ENCODE results near the gene BCL2L1. TPM values are rescaled to one million over a fixed set of nuclear protein-coding genes. Genes with fewer than 3 reads are reported as not detected.

Gene BCL2L1
- total RNA-seq, 1 donor from 2014 or later = 66.6 TPM

DNA sequence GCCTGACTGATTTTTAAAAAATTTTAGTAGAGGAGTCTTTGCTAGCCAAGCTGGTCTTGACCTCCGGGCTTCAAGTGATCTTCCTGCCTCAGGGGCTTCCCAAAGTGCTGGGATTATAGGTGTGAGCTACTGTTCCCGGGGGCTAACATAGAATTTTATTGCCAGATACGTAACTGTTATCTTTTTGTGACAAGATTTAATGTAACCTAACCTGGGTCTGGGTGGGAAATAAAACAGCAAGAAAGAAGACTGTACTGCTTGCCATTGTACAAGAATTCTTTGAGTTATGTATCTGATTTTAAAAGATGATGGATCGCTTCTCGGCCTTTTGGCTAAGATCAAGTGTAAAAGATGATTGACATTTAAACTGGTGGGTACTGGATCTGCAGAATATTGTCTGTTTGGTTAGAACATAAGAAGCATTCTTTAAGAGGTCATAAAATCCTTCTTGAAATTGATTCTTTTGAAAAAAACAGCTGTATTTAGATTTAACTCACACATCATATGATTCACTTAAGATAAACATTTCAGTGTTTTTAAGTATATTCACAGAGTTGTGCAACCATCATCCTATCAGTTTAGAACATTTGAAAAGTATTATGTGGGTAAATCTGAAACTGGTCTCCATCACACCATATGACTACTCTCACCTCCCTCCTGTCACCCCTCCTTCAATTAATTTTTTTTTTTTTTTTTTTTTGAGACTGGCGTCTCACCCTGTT lies 38.0 kb upstream of the BCL2L1 start:
- peaks cover 45% of the 10 kb centered on the region for H3K36me3 Mint-ChIP-seq
- TF ChIP-seq, protein P1, sequence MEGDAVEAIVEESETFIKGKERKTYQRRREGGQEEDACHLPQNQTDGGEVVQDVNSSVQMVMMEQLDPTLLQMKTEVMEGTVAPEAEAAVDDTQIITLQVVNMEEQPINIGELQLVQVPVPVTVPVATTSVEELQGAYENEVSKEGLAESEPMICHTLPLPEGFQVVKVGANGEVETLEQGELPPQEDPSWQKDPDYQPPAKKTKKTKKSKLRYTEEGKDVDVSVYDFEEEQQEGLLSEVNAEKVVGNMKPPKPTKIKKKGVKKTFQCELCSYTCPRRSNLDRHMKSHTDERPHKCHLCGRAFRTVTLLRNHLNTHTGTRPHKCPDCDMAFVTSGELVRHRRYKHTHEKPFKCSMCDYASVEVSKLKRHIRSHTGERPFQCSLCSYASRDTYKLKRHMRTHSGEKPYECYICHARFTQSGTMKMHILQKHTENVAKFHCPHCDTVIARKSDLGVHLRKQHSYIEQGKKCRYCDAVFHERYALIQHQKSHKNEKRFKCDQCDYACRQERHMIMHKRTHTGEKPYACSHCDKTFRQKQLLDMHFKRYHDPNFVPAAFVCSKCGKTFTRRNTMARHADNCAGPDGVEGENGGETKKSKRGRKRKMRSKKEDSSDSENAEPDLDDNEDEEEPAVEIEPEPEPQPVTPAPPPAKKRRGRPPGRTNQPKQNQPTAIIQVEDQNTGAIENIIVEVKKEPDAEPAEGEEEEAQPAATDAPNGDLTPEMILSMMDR (IDR thresholded peaks at IDR 0.05; ENCODE audit: unreplicated experiment) = no peak
- H3K27ac Mint-ChIP-seq = peak overlapping the region; percentile 39
- no peak overlapping the region for H3K4me3 Mint-ChIP-seq
- H3K9me3 Mint-ChIP-seq = peaks cover 9% of the 10 kb centered on the region
- peaks cover 15% of the 10 kb centered on the region for H3K4me1 Mint-ChIP-seq
- H3K27me3 Mint-ChIP-seq (ENCODE audit: low read depth) = no peaks in the 10 kb centered on the region
- DNase-seq (ENCODE audit: low spot score in 2 of 2, unreplicated experiment in 2 of 2) = no peak

DNA sequence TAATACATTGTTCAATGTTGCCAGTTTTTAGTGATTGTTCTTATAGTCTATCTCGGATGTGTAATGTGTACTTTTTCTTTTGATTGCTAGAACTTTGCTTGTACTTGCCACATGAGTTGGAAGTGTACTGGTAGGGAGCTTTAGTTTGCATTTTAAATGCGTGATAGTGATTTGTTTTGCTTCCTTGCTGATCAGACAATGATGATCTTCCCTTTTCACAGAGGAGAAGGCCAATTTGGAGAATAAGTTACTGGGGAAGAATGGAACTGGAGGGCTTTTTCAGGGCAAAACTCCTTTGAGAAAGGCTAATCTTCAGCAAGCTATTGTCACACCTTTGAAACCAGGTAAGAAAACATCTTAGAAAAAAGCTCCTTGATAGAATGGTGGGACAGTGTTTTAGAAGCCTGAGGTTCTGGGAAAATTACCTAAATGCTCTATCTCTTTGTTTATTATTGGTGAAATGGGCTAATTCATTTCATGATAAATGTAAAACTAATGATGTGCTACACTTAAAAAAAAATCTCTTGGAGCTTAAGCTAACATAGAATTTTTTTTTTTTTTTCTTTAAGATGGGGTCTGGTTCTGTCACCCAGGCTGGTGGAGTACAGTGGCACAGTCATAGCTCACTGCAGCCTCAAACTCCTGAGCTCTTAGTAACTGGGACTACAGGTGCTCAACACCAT lies 37.3 kb upstream of the BCL2L1 start:
- Mint-ChIP-seq H3K4me1 (peaks cover 15% of the 10 kb centered on the region), H3K36me3 (peaks cover 40% of the 10 kb centered on the region), H3K27me3 (ENCODE audit: low read depth) (no peaks in the 10 kb centered on the region), H3K9me3 (peaks cover 4% of the 10 kb centered on the region), H3K4me3 (no peak overlapping the region), H3K27ac (peak overlapping the region; percentile 39)
- no peak for DNase-seq (ENCODE audit: low spot score in 2 of 2, unreplicated experiment in 2 of 2)
- TF ChIP-seq, protein P1 (IDR thresholded peaks at IDR 0.05; ENCODE audit: unreplicated experiment) = no peak

DNA sequence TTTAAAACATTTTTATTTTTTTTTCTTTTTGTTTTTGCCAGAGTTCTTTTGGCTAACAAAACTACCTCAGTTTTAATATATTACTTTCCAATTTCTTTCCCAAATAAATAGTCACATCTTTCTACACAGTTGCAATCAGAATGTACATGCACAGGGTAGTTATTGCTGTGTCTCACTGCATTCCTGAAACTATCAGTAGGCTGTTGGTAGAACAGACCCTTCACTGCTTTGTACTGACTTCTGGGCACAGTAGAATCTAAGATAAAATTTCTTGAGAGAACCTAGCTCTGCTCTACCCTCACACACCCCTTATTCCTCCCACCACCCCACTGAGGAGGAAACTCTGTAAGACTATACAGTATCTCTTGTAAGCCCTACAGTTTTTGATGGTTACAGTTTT lies 36.3 kb upstream of the BCL2L1 start:
- no peak overlapping the region for H3K4me3 Mint-ChIP-seq
- H3K27ac Mint-ChIP-seq = no peak overlapping the region
- H3K9me3 Mint-ChIP-seq = peaks cover 4% of the 10 kb centered on the region
- DNase-seq (ENCODE audit: low spot score in 2 of 2, unreplicated experiment in 2 of 2) = no peak
- TF ChIP-seq, protein P1 (IDR thresholded peaks at IDR 0.05; ENCODE audit: unreplicated experiment) = no peak
- H3K27me3 Mint-ChIP-seq (ENCODE audit: low read depth) = no peaks in the 10 kb centered on the region
- peaks cover 32% of the 10 kb centered on the region for H3K36me3 Mint-ChIP-seq
- peaks cover 15% of the 10 kb centered on the region for H3K4me1 Mint-ChIP-seq

DNA sequence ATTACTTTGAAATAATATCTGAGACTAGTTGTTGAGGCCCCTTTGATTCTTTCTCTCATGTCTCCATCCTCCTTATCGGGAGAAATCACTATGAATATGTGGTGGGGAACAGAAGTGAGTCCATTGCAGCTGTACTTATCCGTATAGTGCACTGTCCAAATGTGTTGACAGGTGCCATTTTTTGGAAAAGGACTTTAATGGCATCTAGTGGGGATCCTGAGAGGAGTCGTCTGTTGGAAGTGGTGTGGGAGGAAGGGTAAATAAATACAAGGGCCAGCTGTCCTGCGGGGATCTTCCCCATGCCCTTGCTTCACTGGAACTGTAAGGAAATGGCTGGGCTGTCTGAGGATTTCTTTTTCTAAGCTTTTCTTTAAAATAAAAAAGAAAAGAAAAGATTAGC lies 35.9 kb upstream of the BCL2L1 start:
- no peak overlapping the region for H3K4me3 Mint-ChIP-seq
- H3K27me3 Mint-ChIP-seq (ENCODE audit: low read depth) = no peaks in the 10 kb centered on the region
- TF ChIP-seq, protein P1 (IDR thresholded peaks at IDR 0.05; ENCODE audit: unreplicated experiment) = no peak
- H3K36me3 Mint-ChIP-seq = peaks cover 32% of the 10 kb centered on the region
- no peak overlapping the region for H3K27ac Mint-ChIP-seq
- DNase-seq (ENCODE audit: low spot score in 2 of 2, unreplicated experiment in 2 of 2) = no peak
- peaks cover 4% of the 10 kb centered on the region for H3K9me3 Mint-ChIP-seq
- peaks cover 15% of the 10 kb centered on the region for H3K4me1 Mint-ChIP-seq

DNA sequence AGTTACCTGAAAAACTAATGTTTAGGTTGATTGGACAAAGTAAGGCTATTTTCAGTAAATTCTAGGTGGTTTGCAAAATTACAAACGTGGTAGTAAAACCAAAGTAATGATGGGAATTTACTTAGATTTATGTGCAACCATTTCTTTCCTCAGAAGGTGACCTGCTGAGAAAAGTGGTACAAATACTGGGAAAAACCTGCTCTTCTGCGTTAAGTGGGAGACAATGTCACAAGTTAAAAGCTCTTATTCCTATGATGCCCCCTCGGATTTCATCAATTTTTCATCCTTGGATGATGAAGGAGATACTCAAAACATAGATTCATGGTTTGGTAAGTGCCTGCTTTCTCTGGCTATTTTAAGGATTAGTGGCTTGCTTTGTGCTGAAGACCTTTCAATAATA lies 34.6 kb upstream of the BCL2L1 start:
- Mint-ChIP-seq H3K36me3 (peaks cover 25% of the 10 kb centered on the region), H3K4me1 (peaks cover 15% of the 10 kb centered on the region), H3K27me3 (ENCODE audit: low read depth) (no peaks in the 10 kb centered on the region), H3K9me3 (no peaks in the 10 kb centered on the region), H3K4me3 (no peak overlapping the region), H3K27ac (no peak overlapping the region)
- TF ChIP-seq, protein P1 (IDR thresholded peaks at IDR 0.05; ENCODE audit: unreplicated experiment) = no peak
- DNase-seq (ENCODE audit: low spot score in 2 of 2, unreplicated experiment in 2 of 2) = no peak

Data from mesothelial cell of epicardium (in vitro differentiated cells).